GM23338 (cell line): ENCODE measurements around the gene NTM. TPM values are rescaled to one million over a fixed set of nuclear protein-coding genes. Genes with fewer than 3 reads are reported as not detected.

Experiments used
- ATAC-seq: fragments of 200-7000 bp; cut with Tn5 transposase; 3 replicates; pipeline ENCODE4 v1.9.1; 2020
- DNase-seq: peaks from one replicate; pipeline ENCODE4 v3.0.0-alpha.2; 2015; ENCODE audit warnings: low spot score
- H2AFZ ChIP-seq: fragments of 200-600 bp; sonication (generic); 2 replicates; pipeline ENCODE4 v1.8.0; 2016; ENCODE audit warnings: antibody characterized with exemption, mild to moderate bottlenecking, moderate library complexity
- H3F3A ChIP-seq: fragments of 200-600 bp; sonication (generic); replicated peaks from 2 replicates; pipeline ENCODE4 v1.8.0; 2017; ENCODE audit warnings: antibody characterized with exemption, mixed run types, low read depth
- H3K27ac ChIP-seq: fragments of 200-600 bp; sonication (generic); 2 replicates; pipeline ENCODE4 v1.6.1; 2016; ENCODE audit warnings: low read depth
- H3K27me3 ChIP-seq: fragments of 200-600 bp; sonication (generic); 2 replicates; pipeline ENCODE4 v1.8.0; 2016; ENCODE audit warnings: mild to moderate bottlenecking, mixed run types, moderate library complexity; ENCODE audit not compliant: insufficient read depth
- H3K36me3 ChIP-seq: fragments of 200-600 bp; sonication (generic); 2 replicates; pipeline ENCODE4 v1.8.0; 2016; ENCODE audit warnings: mild to moderate bottlenecking; ENCODE audit not compliant: insufficient read depth
- H3K4me1 ChIP-seq: fragments of 200-600 bp; sonication (generic); 2 replicates; pipeline ENCODE4 v1.8.0; 2016; ENCODE audit warnings: mild to moderate bottlenecking, moderate library complexity; ENCODE audit not compliant: insufficient read depth
- H3K4me2 ChIP-seq: fragments of 200-600 bp; sonication (generic); 2 replicates; pipeline ENCODE4 v1.7.1; 2017; ENCODE audit warnings: mixed run types
- H3K4me3 ChIP-seq: fragments of 200-600 bp; sonication (generic); 2 replicates; pipeline ENCODE4 v1.6.1; 2016; ENCODE audit warnings: mixed run types
- H3K79me2 ChIP-seq: fragments of 200-600 bp; sonication (generic); replicated peaks from 2 replicates; pipeline ENCODE4 v1.8.0; 2017; ENCODE audit warnings: mild to moderate bottlenecking; ENCODE audit not compliant: insufficient read depth
- H3K9me2 ChIP-seq: fragments of 200-600 bp; sonication (generic); 2 replicates; pipeline ENCODE4 v1.8.0; 2017; ENCODE audit not compliant: insufficient read depth
- H4K20me1 ChIP-seq: fragments of 200-600 bp; sonication (generic); replicated peaks from 2 replicates; pipeline ENCODE4 v1.8.0; 2017; ENCODE audit warnings: mild to moderate bottlenecking; ENCODE audit not compliant: insufficient read depth
- H3K27ac Mint-ChIP-seq: 2 replicates; pipeline ENCODE4 v1.8.0; 2020; ENCODE audit warnings: inconsistent platforms, mild to moderate bottlenecking, moderate library complexity, mixed read lengths
- H3K27me3 Mint-ChIP-seq: 3 replicates; pipeline ENCODE4 v1.8.0; 2022; ENCODE audit warnings: low read depth, mild to moderate bottlenecking, moderate library complexity, mixed read lengths, inconsistent platforms; ENCODE audit not compliant: insufficient read depth, poor library complexity
- H3K36me3 Mint-ChIP-seq: 3 replicates; pipeline ENCODE4 v1.8.0; 2021; ENCODE audit warnings: low read depth, mild to moderate bottlenecking, inconsistent platforms, moderate library complexity, mixed read lengths
- H3K4me1 Mint-ChIP-seq: 3 replicates; pipeline ENCODE4 v1.8.0; 2020; ENCODE audit warnings: mild to moderate bottlenecking, inconsistent platforms, mixed read lengths
- H3K4me3 Mint-ChIP-seq: 3 replicates; pipeline ENCODE4 v1.8.0; 2021; ENCODE audit warnings: moderate library complexity, mild to moderate bottlenecking, inconsistent platforms, mixed read lengths
- H3K9me3 Mint-ChIP-seq: 3 replicates; pipeline ENCODE4 v1.8.0; 2020; ENCODE audit warnings: moderate library complexity, mild to moderate bottlenecking, inconsistent platforms, mixed read lengths
- EZH2phosphoT487 ChIP-seq: fragments of 200-600 bp; sonication (generic); IDR thresholded peaks from one replicate; pipeline ENCODE4 v1.8.1; 2018; ENCODE audit warnings: antibody characterized with exemption; ENCODE audit not compliant: unreplicated experiment
- NANOG ChIP-seq: IDR thresholded peaks from 2 replicates; pipeline ENCODE4 v1.6.1; 2016; ENCODE audit warnings: antibody characterized with exemption, borderline replicate concordance
- POLR2AphosphoS5 ChIP-seq: IDR thresholded peaks from 2 replicates; pipeline ENCODE4 v1.6.1; 2016; ENCODE audit warnings: antibody characterized with exemption, low read depth
- STAT1 ChIP-seq: IDR thresholded peaks from one replicate; pipeline ENCODE4 v1.6.1; 2016; ENCODE audit warnings: antibody characterized with exemption; ENCODE audit not compliant: unreplicated experiment
- ZNF114 ChIP-seq: fragments of 250-450 bp; sonication (Bioruptor Pico); IDR thresholded peaks from 2 replicates; pipeline ENCODE4 v1.5.0; 2020; ENCODE audit warnings: mild to moderate bottlenecking, moderate library complexity
- polyA plus RNA-seq: library from polyadenylated mRNA; unstranded; fragments of >200 nt; fragmentation: Nextera tagmentation; extraction: Ambion mirVana; gene quantifications from 2 replicates; pipeline ENCODE4 v1.2.1, GENCODE V29; 2016
- total RNA-seq: library from RNA; depleted of rRNA; stranded (reverse); fragments of >200 nt; shearing (Covaris generic); gene quantifications from 2 replicates; pipeline ENCODE4 v1.2.3, GENCODE V29; 2014
- TF ChIP-seq, protein P1 (sequence below), 2 experiments: fragments of 200-600 bp in 1 of 2; sonication (generic) in 1 of 2; conservative IDR thresholded peaks; 2 replicates each; pipeline versions ENCODE4 v1.5.1 to v1.6.1; 2016 to 2017; ENCODE audit warnings: antibody characterized with exemption in 2 of 2, low read depth in 2 of 2, mild to moderate bottlenecking in 2 of 2, moderate library complexity in 1 of 2
- TF ChIP-seq, protein P2 (sequence below): fragments of 250-450 bp; sonication (Bioruptor Pico); IDR thresholded peaks from 2 replicates; pipeline ENCODE4 v1.5.0; 2020; ENCODE audit warnings: mild to moderate bottlenecking, moderate library complexity

Gene NTM
- total and polyA plus RNA-seq, 2 experiments from 2014 or later: 10.6 to 14.6 TPM

DNA sequence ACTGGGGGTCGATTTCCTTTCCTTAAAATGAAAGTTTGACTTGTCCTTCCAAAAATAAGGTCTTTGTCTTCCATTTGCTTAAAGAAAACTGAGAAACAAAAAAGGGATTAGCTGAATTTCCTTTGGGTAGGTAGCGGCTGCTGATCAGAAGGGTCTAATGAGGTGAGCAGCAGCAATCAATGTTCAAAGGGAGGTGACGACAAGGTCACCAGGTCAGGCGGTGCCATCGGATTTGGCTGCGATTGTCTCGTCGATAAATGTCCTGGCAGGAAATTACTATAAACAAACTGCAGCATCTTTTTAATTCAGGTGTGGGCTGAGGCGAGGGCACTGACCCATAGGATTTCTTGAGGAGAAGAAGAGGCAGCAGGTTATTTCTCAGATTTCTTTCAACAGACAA, 480.1 kb downstream of the NTM start (continued):
- TF ChIP-seq, protein P1, sequence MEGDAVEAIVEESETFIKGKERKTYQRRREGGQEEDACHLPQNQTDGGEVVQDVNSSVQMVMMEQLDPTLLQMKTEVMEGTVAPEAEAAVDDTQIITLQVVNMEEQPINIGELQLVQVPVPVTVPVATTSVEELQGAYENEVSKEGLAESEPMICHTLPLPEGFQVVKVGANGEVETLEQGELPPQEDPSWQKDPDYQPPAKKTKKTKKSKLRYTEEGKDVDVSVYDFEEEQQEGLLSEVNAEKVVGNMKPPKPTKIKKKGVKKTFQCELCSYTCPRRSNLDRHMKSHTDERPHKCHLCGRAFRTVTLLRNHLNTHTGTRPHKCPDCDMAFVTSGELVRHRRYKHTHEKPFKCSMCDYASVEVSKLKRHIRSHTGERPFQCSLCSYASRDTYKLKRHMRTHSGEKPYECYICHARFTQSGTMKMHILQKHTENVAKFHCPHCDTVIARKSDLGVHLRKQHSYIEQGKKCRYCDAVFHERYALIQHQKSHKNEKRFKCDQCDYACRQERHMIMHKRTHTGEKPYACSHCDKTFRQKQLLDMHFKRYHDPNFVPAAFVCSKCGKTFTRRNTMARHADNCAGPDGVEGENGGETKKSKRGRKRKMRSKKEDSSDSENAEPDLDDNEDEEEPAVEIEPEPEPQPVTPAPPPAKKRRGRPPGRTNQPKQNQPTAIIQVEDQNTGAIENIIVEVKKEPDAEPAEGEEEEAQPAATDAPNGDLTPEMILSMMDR (conservative IDR thresholded peaks at IDR 0.05; ENCODE audit: low read depth in 2 of 2): no peak

DNA sequence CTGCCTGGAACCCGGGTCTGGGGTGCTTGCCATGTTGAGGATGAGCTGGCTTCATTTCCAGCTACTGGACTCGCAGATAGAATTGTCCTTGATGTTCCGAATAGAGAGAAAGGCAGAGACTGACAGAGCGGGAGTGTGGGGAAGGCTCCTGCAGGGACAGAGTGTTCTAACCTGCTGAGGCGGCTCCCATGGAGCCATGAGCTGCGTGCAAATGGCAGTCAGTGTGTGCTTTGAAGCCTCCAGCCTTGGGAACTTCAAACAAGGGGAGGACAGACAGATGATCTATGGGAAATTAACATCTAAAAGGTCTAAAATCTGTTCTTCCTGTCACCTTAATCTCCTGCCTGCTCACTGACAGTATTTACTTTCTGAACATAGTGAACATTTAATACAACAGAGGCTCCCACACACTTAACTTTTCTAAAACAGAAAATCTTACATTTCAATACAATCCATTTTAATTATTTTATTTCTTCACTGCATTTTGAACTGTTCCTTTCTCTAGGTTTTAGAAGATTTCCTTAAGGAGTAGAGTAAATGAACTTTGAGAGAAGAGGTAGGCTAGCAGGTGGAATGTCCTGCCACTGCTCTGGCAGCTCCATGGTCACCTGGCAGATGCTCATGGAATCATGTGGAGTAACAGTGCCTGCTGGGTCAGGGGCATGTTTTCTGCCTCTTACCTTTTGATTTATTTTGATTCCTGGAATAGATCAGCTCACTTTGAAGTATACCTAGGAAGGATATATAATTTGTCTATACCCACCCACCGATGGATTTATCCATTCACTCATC, 481.7 kb downstream of the NTM start:
- peak; percentile 93 for ATAC-seq
- Histone ChIP-seq H3K9me2 (no peaks in the 10 kb centered on the region), H3K4me3 (no peak overlapping the region), H2AFZ (no peak overlapping the region), H3K79me2 (no peaks in the 10 kb centered on the region), H3K4me2 (0 out of 2 replicates have a peak overlapping the region, but pooled peaks have one; percentile 17), H3K27me3 (no peaks in the 10 kb centered on the region), H3K4me1 (peaks cover 29% of the 10 kb centered on the region; the same call in 1 of the 2 replicates), H3F3A (no peaks in the 10 kb centered on the region), H3K27ac (no peak overlapping the region), H4K20me1 (no peaks in the 10 kb centered on the region), H3K36me3 (no peaks in the 10 kb centered on the region)
- H3K27ac Mint-ChIP-seq: no peak overlapping the region
- peaks cover 33% of the 10 kb centered on the region for H3K4me1 Mint-ChIP-seq
- TF ChIP-seq ZNF114 (CRISPR knock-in tag) (no peak), STAT1 (no peak), NANOG (no peak), POLR2AphosphoS5 (no peak), EZH2phosphoT487 (no peak)
- TF ChIP-seq, protein P2, sequence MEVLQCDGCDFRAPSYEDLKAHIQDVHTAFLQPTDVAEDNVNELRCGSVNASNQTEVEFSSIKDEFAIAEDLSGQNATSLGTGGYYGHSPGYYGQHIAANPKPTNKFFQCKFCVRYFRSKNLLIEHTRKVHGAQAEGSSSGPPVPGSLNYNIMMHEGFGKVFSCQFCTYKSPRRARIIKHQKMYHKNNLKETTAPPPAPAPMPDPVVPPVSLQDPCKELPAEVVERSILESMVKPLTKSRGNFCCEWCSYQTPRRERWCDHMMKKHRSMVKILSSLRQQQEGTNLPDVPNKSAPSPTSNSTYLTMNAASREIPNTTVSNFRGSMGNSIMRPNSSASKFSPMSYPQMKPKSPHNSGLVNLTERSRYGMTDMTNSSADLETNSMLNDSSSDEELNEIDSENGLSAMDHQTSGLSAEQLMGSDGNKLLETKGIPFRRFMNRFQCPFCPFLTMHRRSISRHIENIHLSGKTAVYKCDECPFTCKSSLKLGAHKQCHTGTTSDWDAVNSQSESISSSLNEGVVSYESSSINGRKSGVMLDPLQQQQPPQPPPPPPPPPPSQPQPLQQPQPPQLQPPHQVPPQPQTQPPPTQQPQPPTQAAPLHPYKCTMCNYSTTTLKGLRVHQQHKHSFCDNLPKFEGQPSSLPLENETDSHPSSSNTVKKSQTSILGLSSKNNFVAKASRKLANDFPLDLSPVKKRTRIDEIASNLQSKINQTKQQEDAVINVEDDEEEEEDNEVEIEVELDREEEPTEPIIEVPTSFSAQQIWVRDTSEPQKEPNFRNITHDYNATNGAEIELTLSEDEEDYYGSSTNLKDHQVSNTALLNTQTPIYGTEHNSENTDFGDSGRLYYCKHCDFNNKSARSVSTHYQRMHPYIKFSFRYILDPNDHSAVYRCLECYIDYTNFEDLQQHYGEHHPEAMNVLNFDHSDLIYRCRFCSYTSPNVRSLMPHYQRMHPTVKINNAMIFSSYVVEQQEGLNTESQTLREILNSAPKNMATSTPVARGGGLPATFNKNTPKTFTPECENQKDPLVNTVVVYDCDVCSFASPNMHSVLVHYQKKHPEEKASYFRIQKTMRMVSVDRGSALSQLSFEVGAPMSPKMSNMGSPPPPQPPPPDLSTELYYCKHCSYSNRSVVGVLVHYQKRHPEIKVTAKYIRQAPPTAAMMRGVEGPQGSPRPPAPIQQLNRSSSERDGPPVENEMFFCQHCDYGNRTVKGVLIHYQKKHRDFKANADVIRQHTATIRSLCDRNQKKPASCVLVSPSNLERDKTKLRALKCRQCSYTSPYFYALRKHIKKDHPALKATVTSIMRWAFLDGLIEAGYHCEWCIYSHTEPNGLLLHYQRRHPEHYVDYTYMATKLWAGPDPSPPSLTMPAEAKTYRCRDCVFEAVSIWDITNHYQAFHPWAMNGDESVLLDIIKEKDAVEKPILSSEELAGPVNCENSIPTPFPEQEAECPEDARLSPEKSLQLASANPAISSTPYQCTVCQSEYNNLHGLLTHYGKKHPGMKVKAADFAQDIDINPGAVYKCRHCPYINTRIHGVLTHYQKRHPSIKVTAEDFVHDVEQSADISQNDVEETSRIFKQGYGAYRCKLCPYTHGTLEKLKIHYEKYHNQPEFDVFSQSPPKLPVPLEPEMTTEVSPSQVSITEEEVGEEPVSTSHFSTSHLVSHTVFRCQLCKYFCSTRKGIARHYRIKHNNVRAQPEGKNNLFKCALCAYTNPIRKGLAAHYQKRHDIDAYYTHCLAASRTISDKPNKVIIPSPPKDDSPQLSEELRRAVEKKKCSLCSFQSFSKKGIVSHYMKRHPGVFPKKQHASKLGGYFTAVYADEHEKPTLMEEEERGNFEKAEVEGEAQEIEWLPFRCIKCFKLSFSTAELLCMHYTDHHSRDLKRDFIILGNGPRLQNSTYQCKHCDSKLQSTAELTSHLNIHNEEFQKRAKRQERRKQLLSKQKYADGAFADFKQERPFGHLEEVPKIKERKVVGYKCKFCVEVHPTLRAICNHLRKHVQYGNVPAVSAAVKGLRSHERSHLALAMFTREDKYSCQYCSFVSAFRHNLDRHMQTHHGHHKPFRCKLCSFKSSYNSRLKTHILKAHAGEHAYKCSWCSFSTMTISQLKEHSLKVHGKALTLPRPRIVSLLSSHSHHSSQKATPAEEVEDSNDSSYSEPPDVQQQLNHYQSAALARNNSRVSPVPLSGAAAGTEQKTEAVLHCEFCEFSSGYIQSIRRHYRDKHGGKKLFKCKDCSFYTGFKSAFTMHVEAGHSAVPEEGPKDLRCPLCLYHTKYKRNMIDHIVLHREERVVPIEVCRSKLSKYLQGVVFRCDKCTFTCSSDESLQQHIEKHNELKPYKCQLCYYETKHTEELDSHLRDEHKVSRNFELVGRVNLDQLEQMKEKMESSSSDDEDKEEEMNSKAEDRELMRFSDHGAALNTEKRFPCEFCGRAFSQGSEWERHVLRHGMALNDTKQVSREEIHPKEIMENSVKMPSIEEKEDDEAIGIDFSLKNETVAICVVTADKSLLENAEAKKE (CRISPR knock-in tag): 0 out of 2 replicates have a peak, but pooled peaks have one; percentile 47
- no peak for DNase-seq
- H3K4me3 Mint-ChIP-seq: no peak overlapping the region
- no peaks in the 10 kb centered on the region for H3K36me3 Mint-ChIP-seq
- peaks cover 5% of the 10 kb centered on the region for H3K27me3 Mint-ChIP-seq
- no peaks in the 10 kb centered on the region for H3K9me3 Mint-ChIP-seq
